Neural cell (in vitro differentiated cells): ENCODE measurements around the gene AFAP1. TPM values are rescaled to one million over a fixed set of nuclear protein-coding genes. Genes with fewer than 3 reads are reported as not detected.

Experiments
- H2AFZ ChIP-seq: fragments of 200-600, 300-800 bp; sonication (generic), shearing (Covaris generic); 2 replicates; pipeline ENCODE4 v1.6.0; 2014; ENCODE audit warnings: low read depth, mild to moderate bottlenecking, antibody characterized with exemption, low read length, moderate library complexity
- H3F3A ChIP-seq: fragments of 200-600 bp; shearing (Covaris generic); 2 replicates; pipeline ENCODE4 v1.6.1; 2016; ENCODE audit warnings: mild to moderate bottlenecking, moderate library complexity, mixed read lengths, antibody characterized with exemption, low read length; ENCODE audit not compliant: insufficient read depth, poor library complexity, severe bottlenecking
- H3K27ac ChIP-seq: fragments of 200-600, 300-800 bp; sonication (generic), shearing (Covaris generic); 2 replicates; pipeline ENCODE4 v1.5.1; 2014; ENCODE audit warnings: mild to moderate bottlenecking, low read length, moderate library complexity
- H3K27me3 ChIP-seq: fragments of 300-800, 200-600 bp; sonication (generic), shearing (Covaris generic); 2 replicates; pipeline ENCODE4 v1.6.0; 2014; ENCODE audit warnings: mild to moderate bottlenecking, low read depth, low read length, moderate library complexity; ENCODE audit not compliant: insufficient read depth
- H3K36me3 ChIP-seq: fragments of 300-800, 200-600 bp; sonication (generic), shearing (Covaris generic); 2 replicates; pipeline ENCODE4 v1.5.1; 2014; ENCODE audit warnings: mild to moderate bottlenecking, antibody characterized with exemption, low read length, moderate library complexity; ENCODE audit not compliant: insufficient read depth
- H3K4me2 ChIP-seq: fragments of 300-800, 200-600 bp; sonication (generic), shearing (Covaris generic); 2 replicates; pipeline ENCODE4 v1.6.0; 2014; ENCODE audit warnings: mild to moderate bottlenecking, low read length
- H3K4me3 ChIP-seq: fragments of 300-800, 200-600 bp; sonication (generic), shearing (Covaris generic); 2 replicates; pipeline ENCODE4 v1.5.1; 2014; ENCODE audit warnings: mild to moderate bottlenecking, low read length, moderate library complexity
- H3K79me2 ChIP-seq: fragments of 200-600 bp; shearing (Covaris generic); replicated peaks from 2 replicates; pipeline ENCODE4 v1.6.0; 2014; ENCODE audit warnings: mild to moderate bottlenecking, low read length, moderate library complexity; ENCODE audit not compliant: insufficient read depth
- H3K9ac ChIP-seq: fragments of 300-800, 200-600 bp; sonication (generic), shearing (Covaris generic); 2 replicates; pipeline ENCODE4 v1.6.1; 2016; ENCODE audit warnings: mild to moderate bottlenecking, low read length, mixed read lengths
- H3K9me2 ChIP-seq: fragments of 200-600 bp; shearing (Covaris generic); 2 replicates; pipeline ENCODE4 v1.6.1; 2016; ENCODE audit warnings: mild to moderate bottlenecking, low read length, mixed read lengths; ENCODE audit not compliant: insufficient read depth
- H3K9me3 ChIP-seq: fragments of 200-600, 300-800 bp; sonication (generic), shearing (Covaris generic); 2 replicates; pipeline ENCODE4 v1.6.1; 2016; ENCODE audit warnings: mild to moderate bottlenecking, mixed run types, low read length, moderate library complexity, mixed read lengths
- H4K20me1 ChIP-seq: fragments of 200-600 bp; shearing (Covaris generic); 2 replicates; pipeline ENCODE4 v1.6.1; 2016; ENCODE audit warnings: mild to moderate bottlenecking, mixed run types; ENCODE audit not compliant: insufficient read depth
- CTCF ChIP-seq: fragments of 450-650 bp; IDR thresholded peaks from 2 replicates; pipeline ENCODE4 v1.5.1; 2014; ENCODE audit warnings: antibody characterized with exemption, mild to moderate bottlenecking, moderate library complexity; ENCODE audit not compliant: poor library complexity, severe bottlenecking
- EP300 ChIP-seq: fragments of 450-650 bp; conservative IDR thresholded peaks from 2 replicates; pipeline ENCODE4 v1.6.1; 2014; ENCODE audit warnings: antibody characterized with exemption, mild to moderate bottlenecking, moderate library complexity; ENCODE audit not compliant: poor library complexity, severe bottlenecking
- EZH2 ChIP-seq: fragments of 200-600, 300-800 bp; shearing (Covaris generic), sonication (generic); IDR thresholded peaks from 2 replicates; pipeline ENCODE4 v1.6.1; 2014; ENCODE audit warnings: antibody characterized with exemption, low read length, borderline replicate concordance, mild to moderate bottlenecking; ENCODE audit not compliant: insufficient read depth, poor library complexity, severe bottlenecking
- MXI1 ChIP-seq: fragments of 450-650 bp; conservative IDR thresholded peaks from 2 replicates; pipeline ENCODE4 v1.6.1; 2014; ENCODE audit warnings: antibody characterized with exemption, mild to moderate bottlenecking; ENCODE audit not compliant: poor library complexity, severe bottlenecking
- POLR2AphosphoS5 ChIP-seq: IDR thresholded peaks from 2 replicates; pipeline ENCODE4 v1.6.1; 2012
- RAD21 ChIP-seq: fragments of 450-650 bp; conservative IDR thresholded peaks from 2 replicates; pipeline ENCODE4 v1.6.1; 2014; ENCODE audit warnings: antibody characterized with exemption, mild to moderate bottlenecking, moderate library complexity
- SMC3 ChIP-seq: fragments of 450-650 bp; conservative IDR thresholded peaks from 2 replicates; pipeline ENCODE4 v1.6.1; 2014; ENCODE audit warnings: antibody characterized with exemption, mild to moderate bottlenecking, moderate library complexity; ENCODE audit not compliant: poor library complexity
- TAF1 ChIP-seq: IDR thresholded peaks from 2 replicates; pipeline ENCODE4 v1.6.1; 2012; ENCODE audit warnings: low read depth
- polyA plus RNA-seq: library from polyadenylated mRNA; depleted of rRNA; stranded (reverse); fragments of >200 nt; gene quantifications from 2 replicates; pipeline ENCODE4 v1.2.3, GENCODE V29; 2014
- TF ChIP-seq, protein P1 (sequence below): IDR thresholded peaks from 2 replicates; pipeline ENCODE4 v1.6.1; 2012; ENCODE audit warnings: borderline replicate concordance

AFAP1 gene
- polyA plus RNA-seq, 1 donor from 2014 or later, result 38.9 TPM

GRCh38 chr4:7757501-7758471, 181.9 kb downstream of the AFAP1 start:
- Histone ChIP-seq H3K9me2 (no peaks in the 10 kb centered on the region), H3F3A (no peaks in the 10 kb centered on the region), H3K9me3 (no peaks in the 10 kb centered on the region), H4K20me1 (peaks cover 1% of the 10 kb centered on the region), H3K79me2 (no peaks in the 10 kb centered on the region), H3K4me2 (no peak overlapping the region), H3K27ac (no peak overlapping the region), H3K27me3 (no peaks in the 10 kb centered on the region), H2AFZ (no peak overlapping the region), H3K9ac (no peak overlapping the region), H3K36me3 (no peaks in the 10 kb centered on the region), H3K4me3 (no peak overlapping the region)
- no peak for TF ChIP-seq RAD21

- no peaks in the 10 kb centered on the region for H3F3A ChIP-seq
- H3K27ac ChIP-seq, result no peak overlapping the region
- H3K4me2 ChIP-seq, result no peak overlapping the region
- H3K9me2 ChIP-seq, result no peaks in the 10 kb centered on the region
- no peak for TF ChIP-seq EZH2
- TF ChIP-seq EP300, result no peak
- TF ChIP-seq POLR2AphosphoS5, result no peak
- TF ChIP-seq CTCF, result no peak
- TF ChIP-seq, protein P1, sequence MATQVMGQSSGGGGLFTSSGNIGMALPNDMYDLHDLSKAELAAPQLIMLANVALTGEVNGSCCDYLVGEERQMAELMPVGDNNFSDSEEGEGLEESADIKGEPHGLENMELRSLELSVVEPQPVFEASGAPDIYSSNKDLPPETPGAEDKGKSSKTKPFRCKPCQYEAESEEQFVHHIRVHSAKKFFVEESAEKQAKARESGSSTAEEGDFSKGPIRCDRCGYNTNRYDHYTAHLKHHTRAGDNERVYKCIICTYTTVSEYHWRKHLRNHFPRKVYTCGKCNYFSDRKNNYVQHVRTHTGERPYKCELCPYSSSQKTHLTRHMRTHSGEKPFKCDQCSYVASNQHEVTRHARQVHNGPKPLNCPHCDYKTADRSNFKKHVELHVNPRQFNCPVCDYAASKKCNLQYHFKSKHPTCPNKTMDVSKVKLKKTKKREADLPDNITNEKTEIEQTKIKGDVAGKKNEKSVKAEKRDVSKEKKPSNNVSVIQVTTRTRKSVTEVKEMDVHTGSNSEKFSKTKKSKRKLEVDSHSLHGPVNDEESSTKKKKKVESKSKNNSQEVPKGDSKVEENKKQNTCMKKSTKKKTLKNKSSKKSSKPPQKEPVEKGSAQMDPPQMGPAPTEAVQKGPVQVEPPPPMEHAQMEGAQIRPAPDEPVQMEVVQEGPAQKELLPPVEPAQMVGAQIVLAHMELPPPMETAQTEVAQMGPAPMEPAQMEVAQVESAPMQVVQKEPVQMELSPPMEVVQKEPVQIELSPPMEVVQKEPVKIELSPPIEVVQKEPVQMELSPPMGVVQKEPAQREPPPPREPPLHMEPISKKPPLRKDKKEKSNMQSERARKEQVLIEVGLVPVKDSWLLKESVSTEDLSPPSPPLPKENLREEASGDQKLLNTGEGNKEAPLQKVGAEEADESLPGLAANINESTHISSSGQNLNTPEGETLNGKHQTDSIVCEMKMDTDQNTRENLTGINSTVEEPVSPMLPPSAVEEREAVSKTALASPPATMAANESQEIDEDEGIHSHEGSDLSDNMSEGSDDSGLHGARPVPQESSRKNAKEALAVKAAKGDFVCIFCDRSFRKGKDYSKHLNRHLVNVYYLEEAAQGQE, result no peak
- TF ChIP-seq TAF1, result no peak
- TF ChIP-seq SMC3, result no peak
- no peak for TF ChIP-seq RAD21
- TF ChIP-seq MXI1, result no peak
- no peaks in the 10 kb centered on the region for H3K9me3 ChIP-seq
- H2AFZ ChIP-seq, result no peak overlapping the region
- H4K20me1 ChIP-seq, result no peaks in the 10 kb centered on the region
- H3K79me2 ChIP-seq, result no peaks in the 10 kb centered on the region
- no peak overlapping the region for H3K9ac ChIP-seq
- no peak overlapping the region for H3K4me3 ChIP-seq
- no peaks in the 10 kb centered on the region for H3K36me3 ChIP-seq
- no peaks in the 10 kb centered on the region for H3K27me3 ChIP-seq
Measured at GRCh38 chr4:7756561-7757355, 182.9 kb downstream of the AFAP1 start.
